Neural progenitor cell (in vitro differentiated cells): Measurements from ENCODE around the gene ARPC5.

Experiments
- CTCF ChIP-seq: fragments of 200-600 bp; sonication (generic); IDR thresholded peaks from 2 replicates; pipeline ENCODE4 v1.5.1; 2017; ENCODE audit warnings: antibody characterized with exemption, mild to moderate bottlenecking
- EZH2phosphoT487 ChIP-seq: fragments of 200-600 bp; sonication (generic); IDR thresholded peaks from 2 replicates; pipeline ENCODE4 v1.6.1; 2017; ENCODE audit warnings: antibody characterized with exemption

GRCh38 chr1:183635606-183636333 is at the start of gene ARPC5:
- TF ChIP-seq CTCF, result no peak
- TF ChIP-seq EZH2phosphoT487, result no peak
